Activated B cell treated with CpG ODN at 0.5 μM for 24 hours (primary cell): Measurements from ENCODE around the gene GOLGA6L7. TPM values are rescaled to one million over a fixed set of nuclear protein-coding genes. Genes with fewer than 3 reads are reported as not detected.
"Not testable (repeated sequence)": the region's sequence is repeated elsewhere in the genome, so short reads cannot be mapped to it uniquely, and the experiment has no call there.

Source experiments
- ATAC-seq: fragments of 200-7000 bp; cut with Tn5 transposase; one replicate; pipeline ENCODE4 v1.10.0; 2021; ENCODE audit warnings: low read depth, mild to moderate bottlenecking, moderate library complexity
- CTCF ChIA-PET: fragments of 350-600 bp; sonication (Branson Sonifier 250); formaldehyde crosslinking; loops from one replicate; lab custom pipeline; 2021; ENCODE audit warnings: antibody characterized with exemption; lab: Charles Lee
- POLR2A ChIA-PET: fragments of 350-600 bp; sonication (Branson Sonifier 250); formaldehyde crosslinking; loops from one replicate; lab custom pipeline; 2021; ENCODE audit warnings: antibody characterized with exemption; lab: Charles Lee
- DNase-seq: peaks from one replicate; pipeline ENCODE4 v3.0.0; 2022
- H3K27ac Mint-ChIP-seq: one replicate; pipeline ENCODE4 v1.8.0; 2020; ENCODE audit warnings: mixed read lengths
- H3K27me3 Mint-ChIP-seq: one replicate; pipeline ENCODE4 v1.8.0; 2021; ENCODE audit warnings: mixed read lengths
- H3K36me3 Mint-ChIP-seq: one replicate; pipeline ENCODE4 v1.8.0; 2021; ENCODE audit warnings: low read depth, mixed read lengths
- H3K4me1 Mint-ChIP-seq: one replicate; pipeline ENCODE4 v1.8.0; 2021; ENCODE audit warnings: mixed read lengths
- H3K4me3 Mint-ChIP-seq: one replicate; pipeline ENCODE4 v1.8.0; 2020; ENCODE audit warnings: mild to moderate bottlenecking, mixed read lengths
- H3K9me3 Mint-ChIP-seq: one replicate; pipeline ENCODE4 v1.8.0; 2020; ENCODE audit warnings: mixed read lengths
- intact Hi-C: fragments of 100-400 bp; cut with micrococcal nuclease; formaldehyde crosslinking; loops from one replicate; pipeline ENCODE4 v1.15.1; 2024
- total RNA-seq: library from RNA; stranded (reverse); gene quantifications from 2 replicates; pipeline ENCODE4 v1.2.3, GENCODE V29; 2022
- TF ChIP-seq, protein P1 (sequence below): fragments of 200-600 bp; IDR thresholded peaks from one replicate; pipeline ENCODE4 v1.8.0; 2022; ENCODE audit warnings: antibody characterized with exemption, mild to moderate bottlenecking

Gene GOLGA6L7
- total RNA-seq, 1 donor from 2014 or later, result not detected

DNA sequence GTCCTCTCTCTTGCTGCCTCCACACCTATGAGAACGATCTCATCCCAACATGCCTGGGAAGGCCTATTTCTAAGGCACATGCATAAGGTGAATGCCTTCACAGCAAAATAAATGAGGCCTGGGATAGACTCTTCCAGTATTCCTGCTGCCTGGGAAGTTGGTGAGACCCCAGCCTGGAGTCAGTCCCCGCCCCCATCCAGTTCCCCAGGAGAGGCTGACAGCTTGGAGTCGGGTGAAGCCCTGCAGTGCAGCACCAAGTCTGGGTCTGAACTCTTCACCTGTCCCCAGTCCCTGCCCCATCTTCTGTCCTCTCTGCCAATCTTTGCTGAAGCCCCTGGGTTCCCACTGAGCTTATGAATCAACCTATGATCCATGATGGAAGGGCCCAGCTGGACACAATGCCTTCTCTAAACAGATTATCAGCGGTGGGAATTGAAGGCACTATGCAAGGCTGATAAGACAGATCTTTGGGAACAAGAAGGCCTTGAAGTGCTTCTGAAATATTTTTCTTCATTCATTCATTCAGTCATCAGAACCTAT, 27.1 kb upstream of the GOLGA6L7 start:
- DNase-seq (no peak), ATAC-seq (no peak)
- CTCF ChIA-PET, result no interaction called here
- H3K9me3 Mint-ChIP-seq, result no peaks in the 10 kb centered on the region
- H3K4me3 Mint-ChIP-seq, result no peak overlapping the region
- H3K36me3 Mint-ChIP-seq, result no peaks in the 10 kb centered on the region
- POLR2A ChIA-PET, result no interaction called here
- no peak overlapping the region for H3K27ac Mint-ChIP-seq
- H3K4me1 Mint-ChIP-seq, result no peaks in the 10 kb centered on the region
- TF ChIP-seq, protein P1, sequence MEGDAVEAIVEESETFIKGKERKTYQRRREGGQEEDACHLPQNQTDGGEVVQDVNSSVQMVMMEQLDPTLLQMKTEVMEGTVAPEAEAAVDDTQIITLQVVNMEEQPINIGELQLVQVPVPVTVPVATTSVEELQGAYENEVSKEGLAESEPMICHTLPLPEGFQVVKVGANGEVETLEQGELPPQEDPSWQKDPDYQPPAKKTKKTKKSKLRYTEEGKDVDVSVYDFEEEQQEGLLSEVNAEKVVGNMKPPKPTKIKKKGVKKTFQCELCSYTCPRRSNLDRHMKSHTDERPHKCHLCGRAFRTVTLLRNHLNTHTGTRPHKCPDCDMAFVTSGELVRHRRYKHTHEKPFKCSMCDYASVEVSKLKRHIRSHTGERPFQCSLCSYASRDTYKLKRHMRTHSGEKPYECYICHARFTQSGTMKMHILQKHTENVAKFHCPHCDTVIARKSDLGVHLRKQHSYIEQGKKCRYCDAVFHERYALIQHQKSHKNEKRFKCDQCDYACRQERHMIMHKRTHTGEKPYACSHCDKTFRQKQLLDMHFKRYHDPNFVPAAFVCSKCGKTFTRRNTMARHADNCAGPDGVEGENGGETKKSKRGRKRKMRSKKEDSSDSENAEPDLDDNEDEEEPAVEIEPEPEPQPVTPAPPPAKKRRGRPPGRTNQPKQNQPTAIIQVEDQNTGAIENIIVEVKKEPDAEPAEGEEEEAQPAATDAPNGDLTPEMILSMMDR, result no peak
- H3K27me3 Mint-ChIP-seq, result no peaks in the 10 kb centered on the region
- intact Hi-C loops, result no loop called here

DNA sequence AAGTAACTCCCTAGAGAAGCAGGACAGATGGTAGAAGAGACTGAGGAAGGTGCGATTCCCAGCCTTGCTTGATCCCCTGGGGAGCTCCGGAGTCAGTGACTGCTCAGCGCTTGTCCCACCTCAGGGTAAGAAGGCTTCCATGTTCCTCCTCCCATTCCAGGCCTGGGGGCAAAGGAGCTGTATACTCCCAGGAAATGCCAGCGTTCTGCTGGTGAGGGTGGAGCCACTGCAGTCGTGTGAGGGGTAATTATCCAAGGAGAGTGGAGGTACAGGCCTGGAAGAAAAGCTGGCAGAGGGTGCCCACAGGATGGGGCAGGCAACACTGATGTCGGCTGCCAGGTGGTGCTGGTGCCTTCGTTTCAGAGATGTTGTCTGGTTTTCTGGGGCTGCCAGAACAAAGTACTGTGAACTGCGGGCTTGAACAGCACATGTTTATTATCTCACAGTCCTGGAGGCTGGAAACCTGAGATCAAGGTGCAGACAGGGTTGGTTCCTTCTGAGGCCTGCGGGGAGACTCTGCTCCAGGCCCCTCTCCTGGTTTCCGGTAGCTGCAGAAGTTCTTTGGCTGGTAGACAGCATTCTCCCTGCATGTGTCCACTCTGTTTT, 25.2 kb upstream of the GOLGA6L7 start:
- CTCF ChIA-PET, result no interaction called here
- Mint-ChIP-seq H3K27ac (no peak overlapping the region), H3K9me3 (no peaks in the 10 kb centered on the region), H3K27me3 (no peaks in the 10 kb centered on the region), H3K4me1 (no peaks in the 10 kb centered on the region), H3K36me3 (no peaks in the 10 kb centered on the region), H3K4me3 (no peak overlapping the region)
- POLR2A ChIA-PET, result no interaction called here
- intact Hi-C loops, result no loop called here
- ATAC-seq, result no peak
- TF ChIP-seq, protein P1, result no peak
- DNase-seq, result no peak

DNA sequence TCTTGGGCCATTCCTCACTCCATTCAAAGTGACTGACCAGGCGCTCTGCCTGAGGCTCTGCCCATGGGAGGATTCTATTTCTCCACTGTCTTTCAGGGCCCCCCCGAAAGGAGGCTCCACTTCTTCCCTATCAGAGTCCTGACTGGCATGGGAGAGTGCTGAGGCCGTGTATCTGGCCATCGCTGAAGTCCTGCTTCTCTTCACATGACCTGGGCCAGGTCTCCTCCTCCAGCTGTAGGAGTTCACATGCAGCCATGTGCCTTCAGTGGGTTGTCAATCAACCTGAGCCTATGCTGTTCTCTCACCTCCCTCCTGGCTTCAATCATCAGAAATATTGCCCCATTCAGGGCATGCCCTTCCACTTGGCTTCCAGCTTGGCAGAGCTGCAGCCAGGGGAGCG, 24.6 kb upstream of the GOLGA6L7 start:
- Mint-ChIP-seq H3K27me3 (no peaks in the 10 kb centered on the region), H3K36me3 (no peaks in the 10 kb centered on the region), H3K27ac (no peak overlapping the region), H3K4me3 (no peak overlapping the region), H3K4me1 (no peaks in the 10 kb centered on the region), H3K9me3 (no peaks in the 10 kb centered on the region)
- ChIA-PET POLR2A (no interaction called here), CTCF (no interaction called here)
- TF ChIP-seq, protein P1, result no peak
- DNase-seq, result no peak
- no peak for ATAC-seq
- intact Hi-C loops, result no loop called here

DNA sequence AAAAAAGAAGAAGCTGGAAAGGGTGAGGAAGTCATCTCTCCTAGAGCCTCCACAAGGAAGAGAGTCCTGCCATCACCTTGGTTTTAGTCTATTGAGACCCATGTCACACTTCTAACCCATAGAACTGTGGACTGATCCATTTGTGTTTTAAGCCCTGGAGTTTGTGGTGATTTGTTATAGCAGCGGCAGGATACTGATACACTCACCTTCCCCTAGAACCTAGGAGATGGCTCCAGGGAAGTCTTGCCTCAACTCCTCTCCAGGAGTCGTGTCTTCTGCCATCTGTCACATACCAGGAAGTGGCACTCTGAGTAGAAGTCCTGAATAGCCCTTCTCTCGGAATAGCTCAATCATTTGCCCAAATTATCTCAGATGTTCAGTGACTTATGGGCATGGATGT, 22.7 kb upstream of the GOLGA6L7 start:
- CTCF ChIA-PET, result no interaction called here

DNA sequence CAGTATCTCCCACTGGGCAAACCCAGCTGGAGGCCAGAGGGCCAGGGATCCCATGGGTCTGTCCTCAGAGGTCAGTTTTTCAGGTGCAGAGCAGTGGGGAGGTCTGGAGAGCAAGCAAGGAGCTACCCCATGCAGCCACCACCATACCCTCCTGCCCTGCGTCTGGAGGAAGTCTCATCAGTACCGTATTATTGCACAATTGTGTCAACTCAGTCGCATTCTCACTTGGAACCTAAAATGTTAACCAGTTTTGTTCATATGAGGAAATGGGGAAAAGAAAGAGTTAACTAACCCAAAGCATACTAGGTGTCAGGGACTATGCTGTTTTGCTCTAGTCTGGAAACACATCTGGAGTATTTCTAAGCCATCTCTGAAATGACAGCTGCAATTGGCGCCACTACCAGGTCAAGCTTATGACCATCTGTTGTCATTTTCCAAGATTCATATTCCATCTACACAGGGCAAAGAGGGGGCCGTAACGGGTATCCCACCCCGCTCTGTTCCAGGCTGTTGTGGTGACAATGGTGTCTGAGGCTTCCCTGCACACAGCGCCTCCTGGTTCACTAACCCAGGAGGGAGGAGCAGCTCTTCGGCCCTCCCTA, 20.4 kb upstream of the GOLGA6L7 start:
- POLR2A ChIA-PET, result no interaction called here
- no peaks in the 10 kb centered on the region for H3K9me3 Mint-ChIP-seq
- DNase-seq (no peak), ATAC-seq (no peak)
- H3K4me1 Mint-ChIP-seq, result no peaks in the 10 kb centered on the region
- intact Hi-C loops, result no loop called here
- no peaks in the 10 kb centered on the region for H3K36me3 Mint-ChIP-seq
- H3K4me3 Mint-ChIP-seq, result no peak overlapping the region
- CTCF ChIA-PET, result no interaction called here
- TF ChIP-seq, protein P1, result no peak
- H3K27ac Mint-ChIP-seq, result no peak overlapping the region
- H3K27me3 Mint-ChIP-seq, result no peaks in the 10 kb centered on the region

More for the DNA sequence above, 22.7 kb upstream of the GOLGA6L7 start:
- no peaks in the 10 kb centered on the region for H3K27me3 Mint-ChIP-seq
- DNase-seq (no peak), ATAC-seq (no peak)
- TF ChIP-seq, protein P1, result no peak
- no peak overlapping the region for H3K27ac Mint-ChIP-seq
- no peaks in the 10 kb centered on the region for H3K4me1 Mint-ChIP-seq
- intact Hi-C loops, result no loop called here
- no peaks in the 10 kb centered on the region for H3K9me3 Mint-ChIP-seq
- no peaks in the 10 kb centered on the region for H3K36me3 Mint-ChIP-seq
- POLR2A ChIA-PET, result no interaction called here
- no peak overlapping the region for H3K4me3 Mint-ChIP-seq

DNA sequence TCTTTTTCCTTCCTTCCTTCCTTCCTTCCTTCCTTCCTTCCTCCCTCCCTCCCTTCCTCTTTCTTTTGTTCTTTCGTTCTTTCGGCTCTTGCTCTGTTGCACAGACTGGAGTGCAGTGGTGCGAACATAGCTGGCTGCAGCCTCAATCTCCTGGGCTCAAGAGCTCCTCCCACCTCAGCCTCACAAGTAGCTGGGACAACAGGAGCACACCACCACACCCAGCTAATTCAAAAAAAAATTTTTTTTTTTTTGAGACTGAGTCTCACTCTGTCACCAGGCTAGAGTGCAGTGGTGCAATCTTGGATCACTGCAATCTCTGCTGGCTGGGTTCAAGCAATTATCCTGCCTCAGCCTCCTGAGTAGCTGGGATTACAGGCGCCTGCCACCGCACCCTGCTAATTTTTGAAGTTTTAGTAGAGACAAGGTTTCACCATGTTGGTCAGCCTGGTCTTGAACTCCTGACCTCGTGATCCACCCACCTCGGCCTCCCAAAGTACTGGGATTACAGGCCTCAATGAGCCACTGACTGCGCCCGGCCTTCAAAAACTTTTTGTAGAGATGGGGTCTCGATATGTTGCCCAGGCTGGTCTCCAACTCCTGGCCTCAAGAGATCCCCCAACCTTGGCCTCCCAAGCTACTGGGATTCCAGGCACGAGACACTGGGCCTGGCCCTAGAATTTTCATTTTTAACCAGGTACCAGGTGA, 13.3 kb upstream of the GOLGA6L7 start:
- H3K4me3 Mint-ChIP-seq, H3K9me3 Mint-ChIP-seq, CTCF ChIA-PET, H3K4me1 Mint-ChIP-seq, POLR2A ChIA-PET, H3K36me3 Mint-ChIP-seq, H3K27ac Mint-ChIP-seq, intact Hi-C loops, H3K27me3 Mint-ChIP-seq, DNase-seq, ATAC-seq: not testable (repeated sequence)
